IMR-90 (cell line): Measurements from ENCODE around the gene TRPM3. TPM values are rescaled to one million over a fixed set of nuclear protein-coding genes. Genes with fewer than 3 reads are reported as not detected.

Experiments
- ATAC-seq: fragments of 200-7000 bp; cut with Tn5 transposase; 2 replicates; pipeline ENCODE4 v1.9.1; 2020; ENCODE audit warnings: low read depth, mild to moderate bottlenecking, moderate library complexity
- BruUV-seq: library from RNA; stranded (reverse); fragments of 400-500 nt; replicated peaks from 2 replicates; lab custom pipeline; 2021; lab: Mats Ljungman, UMichigan
- CTCF ChIA-PET: fragments of 300-600 bp; formaldehyde crosslinking; extraction: SDS; loops from one replicate; lab custom pipeline; 2021; ENCODE audit warnings: antibody characterized with exemption; lab: Yijun Ruan, JAX
- POLR2A ChIA-PET: fragments of 300-600 bp; sonication (Branson Sonifier 250); formaldehyde crosslinking; loops from one replicate; lab custom pipeline; 2022; ENCODE audit warnings: antibody characterized with exemption; ENCODE audit not compliant: unreplicated experiment; lab: Charles Lee
- DNase-seq: peaks from one replicate; pipeline ENCODE4 v3.0.0; 2013
- H2AFZ ChIP-seq: replicated peaks from 2 replicates; pipeline ENCODE3; 2013; ENCODE audit warnings: low read length, mild to moderate bottlenecking; ENCODE audit not compliant: poor library complexity
- H2AK5ac ChIP-seq: 2 replicates; pipeline ENCODE4 v1.6.1; 2013; ENCODE audit warnings: low read depth, low read length, inconsistent platforms
- H2AK9ac ChIP-seq: replicated peaks from 2 replicates; pipeline ENCODE3; 2013; ENCODE audit warnings: mild to moderate bottlenecking, low read depth, low read length, moderate library complexity; ENCODE audit not compliant: poor library complexity
- H2BK120ac ChIP-seq: 2 replicates; pipeline ENCODE4 v1.6.1; 2013; ENCODE audit warnings: low read depth, low read length, inconsistent platforms
- H2BK15ac ChIP-seq: 3 replicates; pipeline ENCODE4 v1.6.1; 2013; ENCODE audit warnings: low read depth, low read length, inconsistent platforms
- H2BK20ac ChIP-seq: 2 replicates; pipeline ENCODE4 v1.6.1; 2013; ENCODE audit warnings: low read depth, mild to moderate bottlenecking, inconsistent platforms, low read length, moderate library complexity
- H2BK5ac ChIP-seq: 2 replicates; pipeline ENCODE4 v1.6.1; 2013; ENCODE audit warnings: mild to moderate bottlenecking, low read depth, low read length, inconsistent platforms; ENCODE audit not compliant: poor library complexity, severe bottlenecking
- H3K14ac ChIP-seq: replicated peaks from 2 replicates; pipeline ENCODE4 v1.6.1; 2013; ENCODE audit warnings: low read depth, low read length, inconsistent platforms
- H3K18ac ChIP-seq: 2 replicates; pipeline ENCODE4 v1.6.1; 2013; ENCODE audit warnings: low read depth, low read length, control low read depth
- H3K23ac ChIP-seq: 2 replicates; pipeline ENCODE4 v1.6.1; 2013; ENCODE audit warnings: low read depth, low read length, inconsistent platforms
- H3K27ac ChIP-seq: 2 replicates; pipeline ENCODE4 v1.5.1; 2013; ENCODE audit warnings: mild to moderate bottlenecking, control low read depth, low read length; ENCODE audit not compliant: insufficient read depth
- H3K27me3 ChIP-seq: 2 replicates; pipeline ENCODE4 v1.6.1; 2013; ENCODE audit warnings: low read length; ENCODE audit not compliant: control insufficient read depth, insufficient read depth
- H3K36me3 ChIP-seq: 2 replicates; pipeline ENCODE4 v1.6.1; 2013; ENCODE audit warnings: low read length, mixed read lengths; ENCODE audit not compliant: control insufficient read depth, insufficient read depth
- H3K4ac ChIP-seq: 2 replicates; pipeline ENCODE4 v1.6.1; 2013; ENCODE audit warnings: low read depth, low read length, inconsistent platforms
- H3K4me1 ChIP-seq: 2 replicates; pipeline ENCODE4 v1.6.1; 2013; ENCODE audit warnings: low read length, mixed read lengths; ENCODE audit not compliant: control insufficient read depth, insufficient read depth
- H3K4me2 ChIP-seq: 2 replicates; pipeline ENCODE4 v1.6.1; 2013; ENCODE audit warnings: low read depth, mild to moderate bottlenecking, control low read depth, low read length, moderate library complexity
- H3K4me3 ChIP-seq: 2 replicates; pipeline ENCODE4 v1.5.1; 2013; ENCODE audit warnings: low read depth, mild to moderate bottlenecking, control low read depth, low read length, moderate library complexity; ENCODE audit not compliant: insufficient read depth
- H3K56ac ChIP-seq: 2 replicates; pipeline ENCODE4 v1.6.1; 2013; ENCODE audit warnings: low read length, inconsistent platforms; ENCODE audit not compliant: insufficient read depth; ENCODE audit errors: extremely low read depth
- H3K79me1 ChIP-seq, 2 experiments: 2 replicates each; pipeline ENCODE4 v1.6.1; 2013; ENCODE audit warnings: low read length in 2 of 2, inconsistent platforms in 1 of 2, low read depth in 1 of 2
- H3K9ac ChIP-seq: 2 replicates; pipeline ENCODE4 v1.6.1; 2013; ENCODE audit warnings: low read depth, low read length, control low read depth
- H3K9me1 ChIP-seq: 2 replicates; pipeline ENCODE4 v1.6.1; 2013; ENCODE audit warnings: low read length, inconsistent platforms; ENCODE audit not compliant: insufficient read depth
- H3K9me3 ChIP-seq: 2 replicates; pipeline ENCODE4 v1.6.1; 2013; ENCODE audit warnings: low read length; ENCODE audit not compliant: control insufficient read depth, insufficient read depth
- H4K20me1 ChIP-seq: 2 replicates; pipeline ENCODE4 v1.6.1; 2013; ENCODE audit warnings: low read length, inconsistent platforms; ENCODE audit not compliant: insufficient read depth
- H4K5ac ChIP-seq: 2 replicates; pipeline ENCODE4 v1.6.1; 2013; ENCODE audit warnings: mild to moderate bottlenecking, low read depth, low read length, control low read depth
- H4K8ac ChIP-seq, 2 experiments: 2 replicates each; pipeline ENCODE4 v1.6.1; 2013; ENCODE audit warnings: low read depth in 2 of 2, low read length in 2 of 2, control low read depth in 1 of 2, inconsistent platforms in 1 of 2
- H4K91ac ChIP-seq: 2 replicates; pipeline ENCODE4 v1.6.1; 2013; ENCODE audit warnings: low read depth, low read length, inconsistent platforms; ENCODE audit not compliant: insufficient read depth
- BHLHE40 ChIP-seq: fragments of 150-350 bp; IDR thresholded peaks from 2 replicates; pipeline ENCODE4 v1.6.1; 2016; ENCODE audit warnings: mild to moderate bottlenecking, low read depth, low read length
- WGBS, 2 experiments: methylation state at CpG; one replicate each; pipeline versions ENCODE4 v1.1.5 to v1.1.7; 2013; ENCODE audit warnings: missing lambda C conversion rate in 2 of 2; ENCODE audit not compliant: insufficient read length in 1 of 2; ENCODE audit errors: extremely low coverage in 2 of 2; 5-methylcytosine and 5-hydroxymethylcytosine counted together
- dilution Hi-C: fragments of 300-500 bp; cut with HindIII; formaldehyde crosslinking; loops from one replicate; pipeline ENCODE4 v1.14.3; 2018; ENCODE audit warnings: low sequenced_read_pairs; ENCODE audit not compliant: unreplicated experiment
- in situ Hi-C: fragments of 300-500 bp; cut with MboI; formaldehyde crosslinking; loops from 3 replicates; pipeline ENCODE4 v1.14.3; 2019; ENCODE audit warnings: low sequenced_read_pairs, inconsistent platforms, mixed read lengths
- intact Hi-C: fragments of 100-400 bp; cut with micrococcal nuclease; formaldehyde crosslinking; loops from 2 replicates; pipeline ENCODE4 v1.10.0; 2022
- polyA plus RNA-seq, 3 experiments: library from polyadenylated mRNA; depleted of rRNA; stranded (reverse); fragments of >200 nt; gene quantifications; 2 replicates each; pipeline ENCODE4 v1.2.3, GENCODE V29; 2012; ENCODE audit warnings: low replicate concordance in 1 of 3
- total RNA-seq: library from RNA; depleted of rRNA; stranded (reverse); fragments of >200 nt; gene quantifications from 2 replicates; pipeline ENCODE4 v1.2.3, GENCODE V29; 2012

The TRPM3 gene
- total and polyA plus RNA-seq, 2 of the 4 experiments (the other 2 are of a cell fraction), result not detected

DNA sequence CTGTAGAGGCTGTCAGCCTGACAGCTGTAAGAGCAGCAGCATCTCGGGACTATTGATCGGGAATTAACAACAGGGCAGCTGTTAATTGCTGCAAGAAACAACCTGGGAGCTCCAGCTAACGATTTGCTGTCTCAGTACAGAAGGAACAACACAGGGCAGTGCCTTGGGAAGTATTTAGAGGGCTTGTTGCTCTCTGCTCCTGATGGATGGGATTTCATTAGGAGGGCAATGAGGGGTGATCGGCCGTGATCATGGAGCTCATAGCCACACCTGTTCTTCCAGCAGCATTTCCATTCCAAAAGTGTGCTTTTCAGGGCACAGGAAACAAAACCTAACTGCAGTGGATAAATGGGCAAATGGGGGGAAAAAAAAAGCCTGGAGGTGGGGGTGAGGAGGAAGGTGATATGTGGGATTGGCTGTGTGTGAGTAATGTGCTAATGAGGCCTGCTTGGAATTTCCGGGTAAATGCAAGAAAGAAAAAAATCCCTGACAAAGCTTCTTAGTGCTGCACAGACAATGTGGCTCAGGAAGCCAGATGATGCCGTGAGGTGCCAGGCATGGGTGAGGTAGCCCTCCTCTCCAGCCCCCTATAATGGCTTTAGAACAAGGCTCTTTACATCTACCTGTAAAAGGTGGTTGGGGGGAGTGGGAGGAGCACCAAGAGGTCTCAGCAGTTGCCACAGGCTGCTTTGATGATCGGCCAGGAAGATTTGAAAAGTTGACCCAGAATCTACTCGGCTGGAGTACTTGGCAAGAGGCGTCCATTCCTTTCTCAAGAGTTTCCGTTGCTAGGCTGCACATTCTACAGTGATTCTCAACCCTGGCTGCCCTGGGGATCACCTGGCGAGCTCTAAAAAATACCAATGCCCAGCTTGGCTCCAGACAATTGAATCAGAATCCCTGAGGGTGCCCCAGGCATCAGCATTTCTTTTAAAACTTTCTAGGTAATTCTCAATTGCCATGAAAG, 567.4 kb downstream of the TRPM3 start:
- peak overlapping the region; percentile 23; the same call in 1 of the 2 replicates for H2AK5ac ChIP-seq
- in situ Hi-C loops, result no loop called here
- H2BK20ac ChIP-seq, result peak overlapping the region; percentile 34; the same call in 1 of the 2 replicates
- no peak overlapping the region for H2BK5ac ChIP-seq
- DNase-seq (peak; percentile 30), ATAC-seq (peak; percentile 54; the same call in 1 of the 2 replicates)
- H3K79me1 ChIP-seq, result no peaks in the 10 kb centered on the region
- no peak overlapping the region for H2AK9ac ChIP-seq
- no peaks in the 10 kb centered on the region for H4K20me1 ChIP-seq
- 0 out of 2 replicates have a peak, but pooled peaks cover 3% of the 10 kb centered on the region for H3K9me1 ChIP-seq
- H3K4me3 ChIP-seq, result no peak overlapping the region
- H4K5ac ChIP-seq, result peak overlapping the region; percentile 30; the same call in 1 of the 2 replicates
- H3K4ac ChIP-seq, result peak overlapping the region; percentile 62
- peak overlapping the region; percentile 35 for H2AFZ ChIP-seq
- H4K91ac ChIP-seq, result peak overlapping the region; percentile 63; the same call in 1 of the 2 replicates
- ChIA-PET POLR2A (interaction anchor here (0.6 to 0.7 kb wide), 2 partner anchors 31 to 1360 kb away, joined by 3 to 9 read pairs; no protein-coding TSS in a partner anchor), CTCF (no interaction called here)
- no peaks in the 10 kb centered on the region for H3K27me3 ChIP-seq
- H3K9me3 ChIP-seq, result no peaks in the 10 kb centered on the region
- peak overlapping the region; percentile 60 for H2BK120ac ChIP-seq
- no peak overlapping the region for H3K4me2 ChIP-seq
- H3K56ac ChIP-seq, result no peak overlapping the region
- H3K27ac ChIP-seq, result no peak overlapping the region
- H3K36me3 ChIP-seq, result no peaks in the 10 kb centered on the region
- H2BK15ac ChIP-seq, result peak overlapping the region; percentile 53; the same call in 1 of the 3 replicates
- peak overlapping the region; percentile 31; the same call in 1 of the 2 replicates for H3K14ac ChIP-seq
- H3K9ac ChIP-seq, result no peak overlapping the region
- no peak for TF ChIP-seq BHLHE40
- no TSS peak for BruUV-seq
- 46% methylated on average over 4 of the region's 12 CpGs; no CpG with 5 or more reads in 1 of the 2 experiments for WGBS, 2 experiments
- dilution Hi-C loops, result no loop called here
- peak overlapping the region in 1 of 2 experiments; percentile 29; a peak in 1 of 4 replicates for H4K8ac ChIP-seq
- intact Hi-C loops, result no loop called here
- peak overlapping the region; percentile 37; the same call in 1 of the 2 replicates for H3K18ac ChIP-seq
- peaks cover 6% of the 10 kb centered on the region; the same call in 1 of the 2 replicates for H3K4me1 ChIP-seq
- H3K23ac ChIP-seq, result no peak overlapping the region
